IPS-18a (cell line): ENCODE measurements around the gene NMRAL1.
A peak's percentile ranks its signal among the peaks of the same experiment; 100 is the strongest.

Source experiments
- H3K27ac ChIP-seq: one replicate; pipeline ENCODE4 v1.5.1; 2013; ENCODE audit warnings: low read length
- H3K27me3 ChIP-seq: one replicate; pipeline ENCODE4 v1.6.1; 2013; ENCODE audit warnings: mild to moderate bottlenecking, low read length; ENCODE audit not compliant: control insufficient read depth, insufficient read depth
- H3K36me3 ChIP-seq: one replicate; pipeline ENCODE4 v1.6.1; 2013; ENCODE audit warnings: low read depth, low read length; ENCODE audit not compliant: control insufficient read depth
- H3K4me1 ChIP-seq: one replicate; pipeline ENCODE4 v1.6.1; 2013; ENCODE audit warnings: low read depth, low read length; ENCODE audit not compliant: control insufficient read depth
- H3K4me3 ChIP-seq: one replicate; pipeline ENCODE4 v1.5.1; 2013; ENCODE audit warnings: low read length
- H3K9ac ChIP-seq: one replicate; pipeline ENCODE4 v1.6.1; 2013; ENCODE audit warnings: mild to moderate bottlenecking, low read length, moderate library complexity
- H3K9me3 ChIP-seq: one replicate; pipeline ENCODE4 v1.6.1; 2013; ENCODE audit warnings: low read depth, low read length; ENCODE audit not compliant: control insufficient read depth

NMRAL1 gene

DNA sequence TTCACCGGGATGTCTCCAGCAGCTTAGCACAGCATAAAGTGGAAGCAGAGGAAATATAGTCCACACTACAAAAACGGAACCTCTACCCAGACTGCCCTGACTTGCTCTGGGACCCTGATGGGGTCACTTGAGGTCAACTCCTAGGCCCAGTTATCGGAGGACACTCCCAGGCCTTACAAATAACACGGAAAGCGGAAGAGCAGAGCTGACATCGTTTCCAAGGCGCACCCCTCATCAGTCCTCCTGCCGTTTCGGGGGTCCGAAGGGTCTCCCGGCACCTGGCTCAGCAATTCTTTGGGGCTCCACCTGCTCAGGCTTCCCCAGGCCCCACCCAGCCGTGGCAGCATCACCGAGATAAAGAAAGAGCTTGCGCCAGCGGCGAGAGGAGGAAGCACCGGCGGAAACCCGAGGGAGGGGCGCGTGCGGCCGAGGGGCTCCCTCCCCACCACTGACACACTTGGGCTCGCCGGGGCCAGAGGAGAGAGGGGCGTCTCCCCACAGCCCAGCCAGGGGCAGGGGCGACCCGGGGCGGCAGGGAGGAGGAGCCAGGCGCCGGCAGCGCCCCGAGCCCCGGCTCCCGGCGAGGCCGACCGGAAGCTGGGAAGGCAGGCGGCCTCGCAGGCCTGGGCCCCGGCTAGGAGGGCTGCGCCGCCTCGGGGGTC, 58.8 kb downstream of the NMRAL1 start:
- H3K9me3 ChIP-seq = no peaks in the 10 kb centered on the region
- H3K27ac ChIP-seq = no peak overlapping the region
- H3K9ac ChIP-seq = peak overlapping the region; percentile 9
- no peaks in the 10 kb centered on the region for H3K36me3 ChIP-seq
- peaks cover 5% of the 10 kb centered on the region for H3K4me1 ChIP-seq
- H3K27me3 ChIP-seq = peaks cover 5% of the 10 kb centered on the region
- H3K4me3 ChIP-seq = peak overlapping the region; percentile 72

DNA sequence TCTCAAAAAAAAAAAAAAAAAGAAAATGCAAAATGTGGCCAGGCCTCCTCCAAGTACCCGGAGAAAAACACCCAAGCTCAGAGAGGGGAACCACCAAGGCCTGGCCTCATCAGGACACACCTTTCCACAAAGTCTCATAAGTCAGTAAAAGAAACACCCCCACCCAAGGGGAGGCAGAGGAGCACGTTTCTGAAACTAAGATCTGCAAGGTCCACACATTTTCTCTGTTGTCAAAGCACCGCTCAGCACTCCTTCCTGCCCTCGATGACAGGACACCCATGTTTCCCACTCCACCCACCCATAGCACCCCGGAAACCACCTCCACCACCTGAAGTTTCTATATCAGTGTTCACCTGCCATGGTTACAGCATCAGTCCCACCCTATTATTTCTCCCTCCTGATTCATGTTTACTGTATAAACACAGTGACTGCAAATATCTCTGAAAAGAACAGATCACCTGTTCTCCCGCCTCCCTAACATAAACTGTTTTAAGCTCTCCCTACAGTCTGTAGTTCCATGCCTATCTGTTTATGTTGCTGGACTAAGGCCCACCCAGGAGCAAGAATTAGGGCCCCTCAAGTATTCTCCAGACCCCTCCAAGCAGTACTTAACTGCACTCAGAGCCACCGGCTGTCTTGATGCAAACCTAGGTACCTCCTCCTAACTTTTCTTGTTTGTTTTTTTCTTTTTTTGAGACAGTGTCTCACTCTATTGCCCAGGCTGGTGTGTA, 60.1 kb downstream of the NMRAL1 start:
- no peak overlapping the region for H3K4me3 ChIP-seq
- H3K9ac ChIP-seq = no peak overlapping the region
- no peaks in the 10 kb centered on the region for H3K36me3 ChIP-seq
- no peak overlapping the region for H3K27ac ChIP-seq
- H3K4me1 ChIP-seq = peaks cover 5% of the 10 kb centered on the region
- no peaks in the 10 kb centered on the region for H3K9me3 ChIP-seq
- peaks cover 5% of the 10 kb centered on the region for H3K27me3 ChIP-seq

DNA sequence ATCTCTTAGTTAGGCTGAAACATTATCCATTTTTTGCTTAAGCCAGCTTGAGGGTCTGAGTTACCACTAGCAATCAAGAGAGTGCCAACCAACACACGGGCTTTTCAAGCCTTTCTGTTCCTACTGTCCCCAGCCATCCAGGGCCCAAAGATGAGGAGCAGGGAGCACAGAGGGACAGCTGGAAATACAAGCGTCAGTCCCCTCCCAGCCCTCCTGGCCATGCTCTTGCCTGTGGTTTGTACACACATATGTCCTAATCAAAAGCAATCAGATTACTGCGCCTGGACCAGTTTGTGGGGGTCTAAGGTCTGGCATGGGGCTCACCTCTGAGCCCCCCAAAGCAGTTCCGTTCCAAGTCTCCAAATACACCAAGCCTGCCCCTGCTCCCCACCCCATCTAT, 61.6 kb downstream of the NMRAL1 start:
- Histone ChIP-seq H3K4me3 (no peak overlapping the region), H3K4me1 (peaks cover 5% of the 10 kb centered on the region), H3K9ac (no peak overlapping the region), H3K27ac (no peak overlapping the region), H3K36me3 (no peaks in the 10 kb centered on the region), H3K9me3 (no peaks in the 10 kb centered on the region), H3K27me3 (peaks cover 5% of the 10 kb centered on the region)

DNA sequence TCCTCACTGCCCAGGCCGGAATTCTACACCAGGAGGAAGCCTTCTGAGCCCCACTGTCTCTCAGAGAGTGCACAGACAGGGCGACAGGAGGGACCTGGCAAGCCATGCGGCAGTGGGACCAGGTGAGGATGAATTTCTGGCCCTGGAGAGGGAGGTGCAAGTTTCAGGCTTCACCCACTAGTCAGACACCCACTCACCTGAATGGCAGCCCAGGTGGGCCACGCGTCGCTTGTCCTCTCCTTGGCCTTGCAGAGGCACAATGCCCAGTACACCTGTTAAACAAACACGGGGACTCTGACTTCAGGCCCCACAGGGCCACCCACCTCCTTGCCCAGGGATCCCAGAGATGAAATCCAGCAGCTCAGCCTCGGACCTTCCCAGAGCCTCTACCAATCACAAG, 62.3 kb downstream of the NMRAL1 start:
- H3K36me3 ChIP-seq = no peaks in the 10 kb centered on the region
- no peak overlapping the region for H3K27ac ChIP-seq
- H3K9me3 ChIP-seq = no peaks in the 10 kb centered on the region
- H3K9ac ChIP-seq = no peak overlapping the region
- peaks cover 5% of the 10 kb centered on the region for H3K4me1 ChIP-seq
- no peak overlapping the region for H3K4me3 ChIP-seq
- no peaks in the 10 kb centered on the region for H3K27me3 ChIP-seq
